C4-2B (cell line): ENCODE data around the gene ONECUT2.

Experiments used
- H3K27ac ChIP-seq: fragments of 450-650 bp; 2 replicates; pipeline ENCODE4 v1.5.1; 2017
- ZFX ChIP-seq: fragments of 450-650 bp; IDR thresholded peaks from 2 replicates; pipeline ENCODE4 v1.6.1; 2017
- TF ChIP-seq, protein P1 (sequence below): fragments of 450-650 bp; conservative IDR thresholded peaks from 2 replicates; pipeline ENCODE4 v1.5.1; 2017; ENCODE audit warnings: mild to moderate bottlenecking

Gene ONECUT2

DNA sequence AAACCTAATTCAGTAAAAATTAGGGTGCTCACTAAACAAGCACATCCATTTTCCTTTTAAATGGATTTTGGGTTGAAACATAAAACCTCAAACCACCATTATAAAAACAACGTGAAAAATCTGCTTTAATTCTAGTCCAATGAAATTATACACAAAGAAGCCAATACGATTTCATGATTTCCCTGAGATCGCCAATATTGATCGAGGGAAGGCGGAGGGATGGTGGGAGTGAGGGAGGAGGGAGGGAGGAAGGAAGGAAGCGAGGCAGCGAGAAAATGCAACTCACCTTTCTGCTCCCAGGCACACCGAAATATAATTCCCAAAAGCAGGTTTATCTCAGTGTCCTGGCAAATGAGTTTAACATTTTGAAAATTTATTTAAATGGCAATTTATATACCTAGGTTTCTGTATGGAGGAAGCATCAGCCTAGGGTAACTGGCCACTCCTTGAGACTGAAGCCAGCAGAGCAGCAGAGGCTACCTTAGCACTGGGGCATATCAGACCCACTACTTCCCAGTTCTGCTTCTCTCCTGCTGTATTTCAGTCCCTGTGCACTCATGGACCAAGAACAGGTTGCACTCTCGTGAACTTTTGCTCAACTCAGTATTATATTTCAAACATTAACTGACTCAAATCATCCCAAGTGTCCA lies 2.3 kb upstream of the ONECUT2 start:
- no peak for TF ChIP-seq ZFX
- TF ChIP-seq, protein P1, sequence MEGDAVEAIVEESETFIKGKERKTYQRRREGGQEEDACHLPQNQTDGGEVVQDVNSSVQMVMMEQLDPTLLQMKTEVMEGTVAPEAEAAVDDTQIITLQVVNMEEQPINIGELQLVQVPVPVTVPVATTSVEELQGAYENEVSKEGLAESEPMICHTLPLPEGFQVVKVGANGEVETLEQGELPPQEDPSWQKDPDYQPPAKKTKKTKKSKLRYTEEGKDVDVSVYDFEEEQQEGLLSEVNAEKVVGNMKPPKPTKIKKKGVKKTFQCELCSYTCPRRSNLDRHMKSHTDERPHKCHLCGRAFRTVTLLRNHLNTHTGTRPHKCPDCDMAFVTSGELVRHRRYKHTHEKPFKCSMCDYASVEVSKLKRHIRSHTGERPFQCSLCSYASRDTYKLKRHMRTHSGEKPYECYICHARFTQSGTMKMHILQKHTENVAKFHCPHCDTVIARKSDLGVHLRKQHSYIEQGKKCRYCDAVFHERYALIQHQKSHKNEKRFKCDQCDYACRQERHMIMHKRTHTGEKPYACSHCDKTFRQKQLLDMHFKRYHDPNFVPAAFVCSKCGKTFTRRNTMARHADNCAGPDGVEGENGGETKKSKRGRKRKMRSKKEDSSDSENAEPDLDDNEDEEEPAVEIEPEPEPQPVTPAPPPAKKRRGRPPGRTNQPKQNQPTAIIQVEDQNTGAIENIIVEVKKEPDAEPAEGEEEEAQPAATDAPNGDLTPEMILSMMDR: no peak
- H3K27ac ChIP-seq: no peak overlapping the region

DNA sequence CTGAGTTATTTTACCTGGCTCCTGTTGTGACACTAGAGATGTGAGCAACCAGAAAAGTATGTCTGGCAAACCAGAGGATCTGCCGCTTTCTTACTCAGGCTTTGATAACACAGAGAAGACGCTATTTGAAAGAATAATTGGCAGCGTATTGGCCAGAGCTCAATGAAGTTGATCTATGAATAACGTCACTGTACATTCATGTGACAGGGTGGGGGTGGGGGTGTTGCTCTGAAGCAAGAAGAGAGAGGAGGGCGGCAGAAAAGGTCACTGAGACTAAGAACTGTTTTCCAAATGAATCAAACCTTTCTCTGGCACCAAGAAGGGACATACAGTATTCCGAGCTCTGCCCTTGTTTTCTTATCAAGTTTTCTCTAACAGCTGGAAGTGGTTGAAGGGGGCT lies 1.7 kb upstream of the ONECUT2 start:
- TF ChIP-seq, protein P1: no peak
- no peak for TF ChIP-seq ZFX
- H3K27ac ChIP-seq: no peak overlapping the region

DNA sequence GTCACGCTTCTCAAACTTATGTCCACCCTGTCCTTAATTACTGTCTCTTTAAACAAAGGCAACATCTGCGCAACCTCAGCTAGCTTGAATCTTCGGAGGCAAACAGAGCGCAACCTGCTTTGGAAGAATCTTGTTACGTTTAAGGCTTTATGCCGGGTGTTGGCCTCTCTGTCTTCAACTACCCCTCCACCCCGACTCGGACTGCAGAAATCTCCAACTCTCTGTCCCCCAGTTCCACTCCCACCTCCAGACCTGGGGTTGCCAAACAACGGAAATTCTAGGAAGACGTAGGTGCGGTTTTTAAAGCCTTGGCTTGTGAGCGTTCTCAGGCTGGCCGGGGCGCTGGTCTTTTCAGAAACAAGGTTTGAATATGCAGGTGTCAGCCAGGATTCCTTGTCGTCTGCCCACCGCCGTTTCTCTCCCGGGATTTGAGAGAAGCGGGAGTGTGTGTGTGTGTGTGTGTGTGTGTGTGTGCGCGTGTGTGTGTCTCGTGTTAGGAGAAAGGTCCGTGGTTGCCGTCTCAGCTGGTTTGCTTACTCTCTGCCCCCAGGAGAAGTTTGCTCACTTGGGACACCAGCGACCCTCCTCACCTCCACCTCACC lies 1.1 kb upstream of the ONECUT2 start:
- H3K27ac ChIP-seq: peak overlapping the region; percentile 34; the same call in 1 of the 2 replicates
- no peak for TF ChIP-seq ZFX
- TF ChIP-seq, protein P1: no peak

DNA sequence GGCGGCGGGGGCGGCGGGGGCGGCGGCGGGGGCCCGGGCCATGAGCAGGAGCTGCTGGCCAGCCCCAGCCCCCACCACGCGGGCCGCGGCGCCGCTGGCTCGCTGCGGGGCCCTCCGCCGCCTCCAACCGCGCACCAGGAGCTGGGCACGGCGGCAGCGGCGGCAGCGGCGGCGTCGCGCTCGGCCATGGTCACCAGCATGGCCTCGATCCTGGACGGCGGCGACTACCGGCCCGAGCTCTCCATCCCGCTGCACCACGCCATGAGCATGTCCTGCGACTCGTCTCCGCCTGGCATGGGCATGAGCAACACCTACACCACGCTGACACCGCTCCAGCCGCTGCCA lies 644 bp downstream of the ONECUT2 start:
- TF ChIP-seq ZFX: no peak
- TF ChIP-seq, protein P1: no peak
- H3K27ac ChIP-seq: peak overlapping the region; percentile 34; the same call in 1 of the 2 replicates

DNA sequence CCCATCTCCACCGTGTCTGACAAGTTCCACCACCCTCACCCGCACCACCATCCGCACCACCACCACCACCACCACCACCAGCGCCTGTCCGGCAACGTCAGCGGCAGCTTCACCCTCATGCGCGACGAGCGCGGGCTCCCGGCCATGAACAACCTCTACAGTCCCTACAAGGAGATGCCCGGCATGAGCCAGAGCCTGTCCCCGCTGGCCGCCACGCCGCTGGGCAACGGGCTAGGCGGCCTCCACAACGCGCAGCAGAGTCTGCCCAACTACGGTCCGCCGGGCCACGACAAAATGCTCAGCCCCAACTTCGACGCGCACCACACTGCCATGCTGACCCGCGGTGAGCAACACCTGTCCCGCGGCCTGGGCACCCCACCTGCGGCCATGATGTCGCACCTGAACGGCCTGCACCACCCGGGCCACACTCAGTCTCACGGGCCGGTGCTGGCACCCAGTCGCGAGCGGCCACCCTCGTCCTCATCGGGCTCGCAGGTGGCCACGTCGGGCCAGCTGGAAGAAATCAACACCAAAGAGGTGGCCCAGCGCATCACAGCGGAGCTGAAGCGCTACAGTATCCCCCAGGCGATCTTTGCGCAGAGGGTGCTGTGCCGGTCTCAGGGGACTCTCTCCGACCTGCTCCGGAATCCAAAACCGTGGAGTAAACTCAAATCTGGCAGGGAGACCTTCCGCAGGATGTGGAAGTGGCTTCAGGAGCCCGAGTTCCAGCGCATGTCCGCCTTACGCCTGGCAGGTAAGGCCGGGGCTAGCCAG lies 1.2 kb downstream of the ONECUT2 start:
- TF ChIP-seq ZFX: no peak
- TF ChIP-seq, protein P1: no peak
- H3K27ac ChIP-seq: peak overlapping the region; percentile 34; the same call in 1 of the 2 replicates

DNA sequence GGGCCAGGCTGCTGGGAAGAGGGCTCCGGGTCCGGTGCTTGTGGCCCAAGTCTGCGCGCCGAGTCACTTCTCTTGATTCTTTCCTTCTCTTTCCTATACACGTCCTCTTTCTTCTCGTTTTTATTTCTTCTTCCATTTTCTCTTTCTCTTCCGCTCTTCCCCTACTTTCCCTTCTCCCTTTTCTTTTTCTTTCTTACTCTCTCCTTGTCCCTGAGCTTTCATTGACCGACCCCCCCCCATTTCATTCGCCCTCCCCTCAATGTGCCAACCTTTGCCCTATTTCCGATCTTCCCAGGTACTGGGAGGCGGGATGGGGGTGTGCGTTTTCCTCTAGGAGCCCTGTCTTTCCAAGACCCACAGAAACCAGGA lies 1.8 kb downstream of the ONECUT2 start:
- TF ChIP-seq, protein P1: no peak
- no peak for TF ChIP-seq ZFX
- H3K27ac ChIP-seq: no peak overlapping the region

DNA sequence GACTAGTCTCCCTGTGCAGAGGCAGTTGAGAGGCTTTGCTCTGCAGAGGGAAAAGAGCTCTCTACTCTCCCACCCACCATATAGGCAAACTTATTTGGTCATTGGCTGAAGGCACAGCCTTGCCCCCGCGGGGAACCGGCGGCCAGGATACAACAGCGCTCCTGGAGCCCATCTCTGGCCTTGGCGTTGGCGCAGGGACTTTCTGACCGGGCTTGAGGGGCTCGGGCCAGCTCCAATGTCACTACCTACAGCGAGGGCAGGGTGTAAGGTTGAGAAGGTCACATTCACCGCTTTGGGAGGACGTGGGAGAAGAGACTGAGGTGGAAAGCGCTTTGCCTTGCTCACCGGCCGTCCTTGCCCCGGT lies 2.2 kb downstream of the ONECUT2 start:
- no peak overlapping the region for H3K27ac ChIP-seq
- TF ChIP-seq ZFX: no peak
- TF ChIP-seq, protein P1: no peak
